DMS 273 (cell line): ENCODE measurements around the gene ZNF593.

ENCODE experiments used
- DNase-seq: peaks from one replicate; lab custom pipeline; 2025; ENCODE audit not compliant: unreplicated experiment; lab: John Stamatoyannopoulos, UW

The ZNF593 gene

GRCh38 chr1:26145960-26146294 is 23.8 kb upstream of the ZNF593 start:
- DNase-seq, result no peak

DNA sequence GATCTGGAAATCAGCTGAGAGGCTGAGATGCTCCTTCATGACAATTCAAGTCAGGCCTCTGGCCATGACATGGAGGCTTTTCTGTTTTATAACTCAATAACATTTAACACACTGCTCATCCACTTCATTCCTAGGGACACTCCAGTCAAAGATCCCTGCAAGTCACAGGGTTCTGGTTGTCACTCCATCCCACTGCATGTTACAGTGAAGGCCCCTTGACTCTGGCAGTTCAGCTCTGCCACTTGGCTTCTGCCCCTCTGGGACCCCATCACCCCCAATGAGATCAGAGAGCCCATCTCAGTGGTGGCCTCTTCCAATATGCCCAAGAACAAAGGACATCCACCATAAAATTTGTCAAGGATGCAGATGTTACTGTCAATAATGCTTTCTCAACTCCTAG is 20.8 kb upstream of the ZNF593 start:
- DNase-seq, result no peak

- no peak for DNase-seq
These were observed 15.7 kb upstream of the ZNF593 start for GRCh38 chr1:26153966-26154532.

DNA sequence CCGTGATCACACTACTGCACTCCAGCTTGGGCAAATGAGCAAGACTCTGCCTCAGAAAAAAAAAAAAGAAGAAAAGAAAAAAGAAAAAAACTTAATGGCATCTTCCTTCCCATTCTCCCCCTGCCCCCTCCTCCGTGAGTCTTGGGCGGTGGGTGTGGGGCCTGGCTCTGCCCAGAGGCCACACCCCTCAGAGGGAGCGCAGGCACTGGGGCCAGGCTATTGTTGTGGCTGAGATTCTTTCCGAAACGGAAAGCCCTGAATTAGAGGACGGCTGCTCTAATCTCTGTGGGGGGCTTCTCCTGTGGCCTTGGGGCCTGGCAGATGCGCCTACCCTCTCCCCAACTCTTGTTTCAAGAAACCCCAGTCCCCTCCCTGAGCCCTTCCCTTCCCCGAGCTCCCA is 15.0 kb upstream of the ZNF593 start:
- no peak for DNase-seq

- no peak for DNase-seq
These were observed 14.1 kb upstream of the ZNF593 start for GRCh38 chr1:26155370-26156284.

DNA sequence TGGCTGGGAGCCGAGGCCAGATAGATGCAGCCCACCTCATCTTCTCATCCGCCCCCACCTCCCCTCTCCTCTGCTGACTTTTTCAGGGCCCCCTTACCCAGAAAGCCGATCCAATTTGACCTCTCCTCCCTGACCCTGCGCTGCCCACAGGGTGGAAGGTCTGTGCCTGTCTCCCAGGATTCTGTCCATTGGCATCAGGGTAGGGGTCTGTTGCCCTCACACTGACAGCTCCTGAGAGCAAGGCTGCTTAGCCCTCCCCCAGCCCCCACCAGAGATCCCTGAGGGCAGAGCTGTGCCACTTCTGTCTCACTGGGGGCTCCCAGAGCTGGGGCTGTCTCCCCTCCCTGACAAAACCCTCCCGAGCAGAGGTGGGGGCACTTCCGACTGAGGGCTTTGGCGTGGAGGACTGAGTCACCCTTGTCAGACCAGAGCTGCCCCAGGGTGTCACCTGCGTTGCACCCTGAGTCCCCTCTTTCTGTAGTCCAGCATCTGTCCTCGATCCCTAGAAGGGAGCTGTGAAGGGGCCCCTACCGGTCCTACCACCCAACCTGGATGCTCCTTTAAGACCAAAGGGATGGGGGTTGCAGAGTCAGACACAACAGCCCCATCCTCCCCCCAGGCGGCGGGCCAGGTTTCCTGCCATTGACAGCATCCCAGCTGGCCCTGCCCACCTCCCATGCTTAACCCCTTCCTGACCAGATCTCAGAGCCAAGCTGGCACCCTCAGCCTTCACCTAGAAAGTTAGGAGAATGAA is 13.2 kb upstream of the ZNF593 start:
- DNase-seq, result peak; percentile 78

DNA sequence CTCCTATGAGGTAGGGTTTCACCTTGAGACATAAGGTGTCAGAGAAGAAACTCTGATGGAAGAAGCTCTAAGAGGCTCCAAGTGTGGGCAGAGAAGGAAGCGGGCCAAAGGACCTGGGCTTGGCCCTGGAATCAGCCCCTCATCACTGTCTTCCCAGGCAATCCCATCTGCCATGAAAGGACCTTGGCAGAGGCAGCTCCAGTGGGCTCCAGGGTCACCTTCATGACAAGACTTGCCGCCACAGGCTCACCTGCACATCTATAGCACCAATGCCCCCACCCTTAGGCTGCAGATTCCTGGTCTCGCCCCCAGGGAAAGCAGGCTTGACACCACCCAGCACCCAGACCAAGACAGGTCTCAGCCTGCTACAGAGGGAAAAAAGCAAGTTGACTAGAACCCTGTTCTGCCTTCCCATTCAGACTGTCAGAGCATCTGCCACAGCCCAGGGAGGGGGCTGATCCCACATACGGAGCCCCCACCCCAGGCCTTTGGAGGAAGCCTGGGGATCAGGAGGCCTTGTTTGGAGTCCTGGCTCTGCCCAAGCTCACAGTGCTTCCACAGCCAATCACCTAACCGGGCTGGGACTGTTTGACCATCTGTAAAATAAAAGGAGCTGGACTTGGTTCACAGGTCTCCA is 11.3 kb upstream of the ZNF593 start:
- DNase-seq, result no peak

- peak; percentile 50 for DNase-seq
These were observed 10.6 kb upstream of the ZNF593 start, which contains the start of gene FAM110D for GRCh38 chr1:26158908-26159742. Gene FAM110D, plus strand, starts transcription at chr1:26159079. Its CDS starts 2,213 bp downstream, at chr1:26161292.

- DNase-seq, result no peak
These were observed 10.0 kb upstream of the ZNF593 start for GRCh38 chr1:26159743-26160039.

GRCh38 chr1:26160527-26161414 is 8.9 kb upstream of the ZNF593 start:
- DNase-seq, result no peak

DNA sequence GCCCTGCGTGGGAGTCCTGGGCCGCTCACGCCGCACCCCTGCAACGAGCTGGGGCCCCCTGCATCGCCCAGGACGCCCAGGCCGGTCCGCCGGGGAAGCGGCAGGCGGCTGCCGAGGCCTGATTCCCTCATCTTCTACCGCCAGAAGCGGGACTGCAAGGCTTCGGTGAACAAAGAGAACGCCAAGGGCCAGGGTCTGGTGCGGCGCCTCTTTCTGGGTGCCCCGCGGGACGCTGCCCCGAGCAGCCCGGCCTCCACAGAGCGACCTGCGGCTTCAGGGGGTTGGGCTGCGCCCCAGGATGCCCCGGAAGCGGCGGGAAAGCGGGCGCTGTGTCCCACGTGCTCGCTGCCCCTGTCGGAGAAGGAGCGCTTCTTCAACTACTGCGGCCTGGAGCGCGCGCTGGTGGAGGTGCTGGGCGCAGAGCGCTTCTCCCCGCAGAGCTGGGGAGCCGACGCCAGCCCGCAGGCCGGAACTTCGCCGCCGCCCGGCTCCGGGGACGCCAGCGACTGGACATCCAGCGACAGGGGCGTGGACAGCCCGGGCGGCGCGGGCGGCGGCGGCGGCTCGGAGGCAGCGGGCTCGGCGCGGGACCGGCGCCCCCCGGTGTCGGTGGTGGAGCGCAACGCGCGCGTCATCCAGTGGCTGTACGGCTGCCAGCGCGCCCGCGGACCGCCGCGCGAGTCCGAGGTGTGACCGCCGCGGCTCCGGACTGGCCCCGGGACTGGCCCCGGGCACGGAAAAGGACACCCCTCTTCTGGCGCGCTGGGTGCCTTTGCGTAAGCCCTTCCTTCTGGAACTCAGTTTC is 8.1 kb upstream of the ZNF593 start:
- DNase-seq, result peak; percentile 81

DNA sequence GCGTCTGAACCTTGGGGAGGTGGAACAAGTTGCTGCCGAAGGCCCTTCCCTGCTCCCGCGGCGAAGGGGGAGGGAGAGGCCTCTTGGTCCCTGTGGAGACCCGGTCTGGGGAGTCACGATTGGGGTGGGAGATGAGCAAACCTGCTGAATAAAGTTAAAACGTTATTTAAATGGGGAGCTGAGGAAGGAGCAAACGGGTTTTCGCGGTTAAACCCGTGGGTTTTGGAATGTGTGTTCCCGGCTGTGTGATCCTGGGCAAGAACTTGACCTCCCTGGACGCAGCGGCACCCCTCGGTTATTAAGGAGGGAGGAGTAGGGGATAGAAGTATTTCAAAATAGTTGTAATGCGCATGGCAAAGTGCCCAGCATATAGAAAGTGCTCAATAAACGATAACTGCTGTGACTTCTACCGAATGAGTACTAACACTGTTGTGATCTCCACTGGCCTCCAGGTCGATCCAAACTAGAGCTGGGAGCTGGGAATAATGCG is 7.4 kb upstream of the ZNF593 start:
- DNase-seq, result no peak

- DNase-seq, result no peak
These were observed 6.0 kb upstream of the ZNF593 start for GRCh38 chr1:26163684-26164035.

- peak; percentile 80 for DNase-seq
These were observed 5.5 kb upstream of the ZNF593 start for GRCh38 chr1:26164036-26164860.

DNA sequence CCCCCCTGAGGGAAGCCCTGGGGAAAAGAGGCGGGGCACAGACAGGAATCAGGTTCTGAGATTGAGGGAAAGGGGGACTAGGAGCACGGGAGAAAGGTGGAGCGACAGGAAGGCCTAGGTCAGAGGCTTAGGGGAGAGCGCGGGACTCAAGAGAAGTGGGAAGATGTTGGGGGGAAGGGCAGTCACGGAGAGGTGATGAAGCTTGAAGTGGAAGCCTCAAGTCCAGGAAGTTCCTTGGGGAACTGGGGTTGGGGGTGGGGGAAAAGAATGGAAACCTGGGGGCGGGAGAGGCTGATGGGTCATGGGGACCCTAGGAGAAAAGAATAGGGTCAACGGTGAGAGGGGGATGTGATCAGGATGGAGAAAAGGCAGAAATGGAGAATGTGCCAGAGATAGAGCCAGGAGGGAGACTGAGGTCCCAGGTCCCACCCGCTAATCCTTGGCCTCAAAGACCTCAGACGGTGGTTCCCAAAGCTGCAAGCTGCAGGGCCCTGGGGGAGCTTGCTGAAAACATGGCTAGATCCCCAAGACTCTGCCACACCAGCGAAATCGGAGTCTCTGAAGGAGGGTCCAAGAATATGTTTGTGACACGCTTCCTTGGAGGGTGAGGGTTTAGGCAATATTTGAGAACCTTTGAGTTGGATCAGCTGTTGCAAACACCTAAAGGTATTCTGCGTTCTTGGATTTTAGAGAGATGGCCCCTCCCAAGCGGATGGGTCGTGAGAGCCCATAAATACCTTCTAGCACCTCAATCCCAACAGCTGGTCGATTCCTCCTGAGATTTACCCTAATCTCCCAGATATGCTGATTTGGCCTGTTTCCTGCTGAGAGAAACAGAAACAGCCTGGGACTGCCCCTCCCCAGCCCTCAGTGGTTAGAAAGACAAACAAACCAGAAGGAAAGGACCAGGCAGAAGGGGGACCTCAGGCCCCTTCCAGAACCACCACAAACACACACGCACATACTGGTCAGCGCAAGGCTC is 4.6 kb upstream of the ZNF593 start:
- DNase-seq, result peak; percentile 47

DNA sequence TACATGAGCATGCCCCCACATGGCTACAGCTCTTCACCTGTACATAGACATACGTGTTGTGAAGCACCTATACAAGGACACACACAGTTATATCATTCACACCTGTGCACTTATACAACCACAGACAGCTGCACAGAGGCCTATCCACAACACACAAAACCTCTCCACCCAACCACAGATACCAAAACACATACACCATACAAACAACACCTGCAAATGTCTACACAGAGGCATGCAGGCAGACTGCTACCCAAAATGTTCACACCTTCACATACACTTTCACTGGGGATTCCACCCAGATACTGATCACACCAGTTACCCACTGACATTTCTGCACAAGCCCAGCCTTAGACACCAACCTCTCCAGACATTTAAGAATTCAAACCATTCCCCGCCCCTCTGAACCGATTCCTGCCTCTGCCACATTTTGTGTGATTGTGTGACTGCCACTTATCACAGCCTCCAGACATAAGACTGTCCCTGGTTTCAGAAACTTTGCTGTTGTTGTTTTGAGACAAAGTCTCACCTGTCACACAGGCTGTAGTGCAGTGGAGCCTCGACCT is 2.9 kb upstream of the ZNF593 start:
- DNase-seq, result no peak
